ENCODE measurements around the gene TBC1D10B. TPM values are rescaled to one million over a fixed set of nuclear protein-coding genes. Genes with fewer than 3 reads are reported as not detected.

TBC1D10B gene
- total and polyA plus RNA-seq, 2 donors (not counting 1 experiment from before 2014, with no cell fraction given), result 23.5 to 58.0 TPM

GRCh38 chr16:30418350-30419181 is 48.3 kb upstream of the TBC1D10B start:
- Mint-ChIP-seq H3K4me1 (peaks cover 7% of the 10 kb centered on the region), H3K27ac (peak overlapping the region; percentile 72), H3K9me3 (ENCODE audit: insufficient read depth) (no peaks in the 10 kb centered on the region), H3K27me3 (no peaks in the 10 kb centered on the region), H3K4me3 (peak overlapping the region; percentile 77)
- Histone ChIP-seq H3K9me3 (ENCODE audit: control extremely low read depth in 1 of 3, control insufficient read depth in 2 of 3, insufficient read depth in 1 of 3, low read length in 2 of 3) (no peaks in the 10 kb centered on the region), H4K20me1 (ENCODE audit: control insufficient read depth, insufficient read depth, low read length, poor library complexity, severe bottlenecking) (no peaks in the 10 kb centered on the region), H2AFZ (ENCODE audit: insufficient read depth, low read depth, low read length, poor library complexity, severe bottlenecking) (peak overlapping the region; percentile 84), H3K27me3 (replicated peaks in 1 of 4; ENCODE audit: control extremely low read depth in 1 of 4, control insufficient read depth in 3 of 4, insufficient read depth in 4 of 4, low read length in 3 of 4) (no peaks in the 10 kb centered on the region), H3K27ac (ENCODE audit: low read length in 2 of 2) (peak overlapping the region; percentile 47 to 73), H3K79me2 (ENCODE audit: control insufficient read depth, insufficient read depth, low read length) (peaks cover 13% of the 10 kb centered on the region), H3K4me3 (ENCODE audit: control extremely low read depth in 1 of 5, extremely low read depth in 1 of 5, insufficient read depth in 1 of 5, low read depth in 2 of 5, low read length in 4 of 5) (peak overlapping the region in 4 of 5 experiments; percentile 44 to 75 (median 68)), H3K4me2 (replicated peaks; ENCODE audit: low read depth, low read length, poor library complexity, severe bottlenecking) (peak overlapping the region; percentile 82), H3K9ac (ENCODE audit: low read length) (peak overlapping the region; percentile 70), H3K4me1 (ENCODE audit: control insufficient read depth in 2 of 2, insufficient read depth in 2 of 2, low read length in 2 of 2) (peaks cover 5 to 12% of the 10 kb centered on the region in 2 donors), H3K36me3 (replicated peaks in 1 of 2; ENCODE audit: control extremely low read depth in 1 of 2, control insufficient read depth in 1 of 2, extremely low read depth in 1 of 2, insufficient read depth in 2 of 2, low read length in 1 of 2) (peaks cover 2 to 18% of the 10 kb centered on the region in 2 experiments)
- CTCF ChIA-PET, result interaction anchor here (0.8 to 5.3 kb wide), 17 partner anchors 10 to 327 kb away, joined by 3 to 43 read pairs (median 4); partner anchors contain the start of genes DCTPP1, SEPTIN1, TBC1D10B and TBX6
- DNase-seq, result no peak
- WGBS (ENCODE audit: insufficient coverage), result 78% methylated on average over 15 of the region's 31 CpGs
- TF ChIP-seq EZH2 (IDR thresholded peaks at IDR 0.05; ENCODE audit: borderline replicate concordance, insufficient read depth, low read depth, low read length, poor library complexity, severe bottlenecking) (no peak), CTCF (IDR thresholded peaks at IDR 0.05) (peak; percentile 4)
- intact Hi-C loops (cut with micrococcal nuclease), result loop anchor here (1.0 to 5.0 kb wide), 4 partner anchors 11 to 279 kb away; partner anchors contain the start of genes SEPHS2, SRCAP and ZNF768
- no peak for ATAC-seq (ENCODE audit: low read depth)
- POLR2A ChIA-PET, result interaction anchor here (0.5 to 1.9 kb wide), 21 partner anchors 9 to 1479 kb away, joined by 3 to 18 read pairs (median 4); partner anchors contain the start of genes CORO1A, DCTPP1, PRR14 and SEPHS2
